Measurements from ENCODE around the gene TMEM164.

Gene TMEM164

GRCh38 chrX:110175146-110175545 is 172.2 kb downstream of the TMEM164 start:
- H3K4me2 ChIP-seq (ENCODE audit: low read depth, low read length) = no peak overlapping the region
- H3K36me3 ChIP-seq (replicated peaks; ENCODE audit: insufficient read depth, low read length) = no peaks in the 10 kb centered on the region
- no peaks in the 10 kb centered on the region for H3K9me3 ChIP-seq (replicated peaks; ENCODE audit: insufficient read depth, low read length)
- no peaks in the 10 kb centered on the region for H3K27me3 ChIP-seq (replicated peaks; ENCODE audit: insufficient read depth, low read length)
- H3K27ac ChIP-seq (ENCODE audit: low read length) = no peak overlapping the region
- DNase-seq = no peak
- H3K4me3 ChIP-seq (ENCODE audit: low read length) = no peak overlapping the region
- no peak overlapping the region for H2AFZ ChIP-seq (ENCODE audit: low read length)
- H3K9ac ChIP-seq (ENCODE audit: low read length) = no peak overlapping the region
- H3K79me2 ChIP-seq (ENCODE audit: low read length) = peaks cover 4% of the 10 kb centered on the region; the same call in 1 of the 2 replicates
- no peaks in the 10 kb centered on the region for H3K4me1 ChIP-seq (ENCODE audit: low read length)
- H3K9me2 ChIP-seq (replicated peaks; ENCODE audit: insufficient read depth, low read length) = no peaks in the 10 kb centered on the region
- H3F3A ChIP-seq (ENCODE audit: insufficient read depth, low read length) = no peaks in the 10 kb centered on the region
- no peak for TF ChIP-seq CTCF (IDR thresholded peaks at IDR 0.05; ENCODE audit: low read length)
- TF ChIP-seq EZH2phosphoT487 (IDR thresholded peaks at IDR 0.05; ENCODE audit: low read length) = no peak
- no peak for TF ChIP-seq EZH2 (optimal IDR thresholded peaks at IDR 0.05; ENCODE audit: low read depth, low read length)
- no peaks in the 10 kb centered on the region for H4K20me1 ChIP-seq (ENCODE audit: insufficient read depth, low read length)

GRCh38 chrX:110175696-110176095 is 172.8 kb downstream of the TMEM164 start:
- no peaks in the 10 kb centered on the region for H4K20me1 ChIP-seq (ENCODE audit: insufficient read depth, low read length)
- H3K36me3 ChIP-seq (replicated peaks; ENCODE audit: insufficient read depth, low read length) = no peaks in the 10 kb centered on the region
- no peak for DNase-seq
- H3K27ac ChIP-seq (ENCODE audit: low read length) = no peak overlapping the region
- peaks cover 4% of the 10 kb centered on the region; the same call in 1 of the 2 replicates for H3K79me2 ChIP-seq (ENCODE audit: low read length)
- no peak overlapping the region for H3K4me2 ChIP-seq (ENCODE audit: low read depth, low read length)
- no peaks in the 10 kb centered on the region for H3K9me2 ChIP-seq (replicated peaks; ENCODE audit: insufficient read depth, low read length)
- TF ChIP-seq CTCF (IDR thresholded peaks at IDR 0.05; ENCODE audit: low read length) (no peak), EZH2phosphoT487 (IDR thresholded peaks at IDR 0.05; ENCODE audit: low read length) (no peak), EZH2 (optimal IDR thresholded peaks at IDR 0.05; ENCODE audit: low read depth, low read length) (no peak)
- H3K27me3 ChIP-seq (replicated peaks; ENCODE audit: insufficient read depth, low read length) = no peaks in the 10 kb centered on the region
- no peaks in the 10 kb centered on the region for H3F3A ChIP-seq (ENCODE audit: insufficient read depth, low read length)
- no peak overlapping the region for H3K9ac ChIP-seq (ENCODE audit: low read length)
- H3K4me3 ChIP-seq (ENCODE audit: low read length) = no peak overlapping the region
- H3K4me1 ChIP-seq (ENCODE audit: low read length) = no peaks in the 10 kb centered on the region
- no peaks in the 10 kb centered on the region for H3K9me3 ChIP-seq (replicated peaks; ENCODE audit: insufficient read depth, low read length)
- no peak overlapping the region for H2AFZ ChIP-seq (ENCODE audit: low read length)

- peaks cover 4% of the 10 kb centered on the region; the same call in 1 of the 2 replicates for H3K79me2 ChIP-seq (ENCODE audit: low read length)
- H2AFZ ChIP-seq (ENCODE audit: low read length) = no peak overlapping the region
- DNase-seq = no peak
- no peaks in the 10 kb centered on the region for H3K36me3 ChIP-seq (replicated peaks; ENCODE audit: insufficient read depth, low read length)
- no peaks in the 10 kb centered on the region for H3K27me3 ChIP-seq (replicated peaks; ENCODE audit: insufficient read depth, low read length)
- no peaks in the 10 kb centered on the region for H3K9me3 ChIP-seq (replicated peaks; ENCODE audit: insufficient read depth, low read length)
- H3F3A ChIP-seq (ENCODE audit: insufficient read depth, low read length) = no peaks in the 10 kb centered on the region
- no peaks in the 10 kb centered on the region for H3K4me1 ChIP-seq (ENCODE audit: low read length)
- H3K4me2 ChIP-seq (ENCODE audit: low read depth, low read length) = no peak overlapping the region
- no peak overlapping the region for H3K4me3 ChIP-seq (ENCODE audit: low read length)
- no peak overlapping the region for H3K9ac ChIP-seq (ENCODE audit: low read length)
- no peak overlapping the region for H3K27ac ChIP-seq (ENCODE audit: low read length)
- TF ChIP-seq EZH2phosphoT487 (IDR thresholded peaks at IDR 0.05; ENCODE audit: low read length) (no peak), CTCF (IDR thresholded peaks at IDR 0.05; ENCODE audit: low read length) (no peak), EZH2 (optimal IDR thresholded peaks at IDR 0.05; ENCODE audit: low read depth, low read length) (no peak)
- H4K20me1 ChIP-seq (ENCODE audit: insufficient read depth, low read length) = no peaks in the 10 kb centered on the region
- no peaks in the 10 kb centered on the region for H3K9me2 ChIP-seq (replicated peaks; ENCODE audit: insufficient read depth, low read length)
These were observed 175.4 kb downstream of the TMEM164 start for GRCh38 chrX:110178179-110178865.

Measured in MM.1S (cell line).